Head of caudate nucleus (tissue), 42 donors: ENCODE measurements around the gene AUTS2.

Experiments used
- DNase-seq, 42 donors: peaks; one replicate each; pipeline versions ENCODE4 v3.0.0 to v3.0.0-alpha.2; 2020 to 2021; ENCODE audit warnings: mixed read lengths in 7 of 42
- intact Hi-C: fragments of 100-400 bp; cut with DNase I; formaldehyde crosslinking; loops from one replicate; pipeline ENCODE4 v1.15.0; 2022

Gene AUTS2

DNA sequence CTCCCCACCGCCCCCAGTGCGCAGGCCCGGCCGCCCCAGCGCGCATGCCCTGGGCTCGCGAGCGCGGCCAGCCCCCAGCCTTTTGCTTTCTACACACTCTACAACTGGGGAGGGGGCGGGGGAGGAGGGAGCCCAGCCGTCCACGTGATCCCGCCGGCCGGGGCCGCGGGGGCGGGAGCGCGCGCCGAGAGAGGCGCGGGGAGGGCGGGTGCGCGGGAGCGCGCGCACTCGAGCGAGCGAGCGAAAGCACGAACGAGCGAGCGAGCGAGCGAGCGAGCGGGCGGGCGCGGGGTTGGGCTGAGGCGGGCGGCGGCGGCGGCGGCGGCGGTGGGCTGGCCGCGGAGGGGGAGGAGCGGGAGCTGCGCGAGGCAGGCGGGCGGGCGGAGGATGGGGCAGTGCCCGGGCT is at the start of gene AUTS2:
AUTS2 (plus strand) TSS at position 395 of the 406 bp plus-strand sequence. CDS start 1,179 bp downstream, outside the sequence.
- DNase-seq = peak; percentile 81 to 96 (median 90)
- intact Hi-C loops = no loop called here

DNA sequence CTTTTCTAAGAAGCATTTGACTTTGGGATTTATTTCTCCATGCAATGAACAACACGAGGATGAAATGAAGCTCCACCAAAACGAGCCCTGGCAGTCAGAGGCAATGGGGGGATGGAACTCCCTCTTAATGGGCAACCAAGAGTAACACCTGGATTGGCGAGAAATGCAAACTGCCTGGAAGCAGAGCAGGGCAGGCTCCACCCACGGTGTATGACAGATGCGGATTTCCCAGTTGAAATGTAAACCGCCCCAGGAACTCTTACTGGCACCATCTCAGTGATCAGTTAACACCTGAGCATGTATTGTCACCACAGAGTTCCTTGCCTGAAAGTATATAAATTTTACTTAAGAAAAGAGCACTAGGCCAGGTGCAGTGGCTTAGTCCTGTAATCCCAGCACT is 47.3 kb upstream of the AUTS2 start:
- intact Hi-C loops = no loop called here
- no peak for DNase-seq

DNA sequence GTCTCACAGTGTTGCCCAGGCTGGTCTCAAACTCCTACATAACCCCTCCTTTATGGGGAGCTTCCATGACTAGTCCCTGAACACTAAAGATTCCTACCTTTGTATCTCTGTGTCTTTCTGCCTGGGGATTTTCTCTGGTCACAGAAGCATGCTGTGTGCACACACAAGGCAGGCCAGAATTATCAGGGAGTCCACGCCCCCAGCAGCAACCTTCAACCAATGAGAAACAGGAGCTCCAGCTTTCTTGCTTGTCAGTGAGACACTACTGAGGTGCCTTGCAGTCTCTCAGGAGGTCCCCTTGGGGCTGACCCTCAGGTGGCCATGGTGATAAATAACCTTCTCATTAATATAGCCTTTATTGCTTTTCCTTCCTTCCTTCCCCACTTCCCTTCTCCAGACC is 45.1 kb upstream of the AUTS2 start:
- intact Hi-C loops = no loop called here
- no peak for DNase-seq

DNA sequence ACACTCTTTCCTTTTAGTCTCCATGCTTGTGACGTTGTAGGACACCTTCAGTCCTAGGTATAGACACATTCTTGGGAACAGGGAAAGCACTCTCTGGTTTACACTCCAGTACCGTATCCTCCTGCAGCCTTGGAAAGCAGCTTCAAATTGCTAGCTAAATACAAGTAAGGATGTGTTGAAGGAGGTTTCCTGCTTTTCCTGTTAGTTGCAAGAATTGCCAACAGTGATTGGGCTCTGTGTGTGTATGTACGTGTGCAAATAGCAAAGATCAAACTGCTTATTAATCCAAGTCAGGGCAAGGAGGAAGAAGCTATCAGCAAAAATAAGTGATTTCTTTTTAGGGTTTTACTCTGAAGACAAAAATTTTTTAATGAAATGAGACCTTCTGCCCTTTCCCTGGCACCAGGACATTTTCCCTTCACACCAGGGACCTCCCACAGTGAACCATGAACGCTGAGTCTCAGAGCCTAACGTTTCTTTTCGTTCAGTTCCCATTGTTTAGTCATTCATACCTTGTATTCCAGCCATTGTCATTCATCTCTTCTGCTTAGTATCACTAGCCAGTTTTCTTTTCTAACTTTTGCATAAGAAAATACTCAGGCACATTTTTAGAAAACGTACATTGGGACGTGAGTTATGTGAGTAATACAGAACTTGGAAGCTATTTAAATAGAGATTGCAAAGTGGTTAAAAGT is 36.9 kb upstream of the AUTS2 start:
- DNase-seq = no peak
- intact Hi-C loops = no loop called here

DNA sequence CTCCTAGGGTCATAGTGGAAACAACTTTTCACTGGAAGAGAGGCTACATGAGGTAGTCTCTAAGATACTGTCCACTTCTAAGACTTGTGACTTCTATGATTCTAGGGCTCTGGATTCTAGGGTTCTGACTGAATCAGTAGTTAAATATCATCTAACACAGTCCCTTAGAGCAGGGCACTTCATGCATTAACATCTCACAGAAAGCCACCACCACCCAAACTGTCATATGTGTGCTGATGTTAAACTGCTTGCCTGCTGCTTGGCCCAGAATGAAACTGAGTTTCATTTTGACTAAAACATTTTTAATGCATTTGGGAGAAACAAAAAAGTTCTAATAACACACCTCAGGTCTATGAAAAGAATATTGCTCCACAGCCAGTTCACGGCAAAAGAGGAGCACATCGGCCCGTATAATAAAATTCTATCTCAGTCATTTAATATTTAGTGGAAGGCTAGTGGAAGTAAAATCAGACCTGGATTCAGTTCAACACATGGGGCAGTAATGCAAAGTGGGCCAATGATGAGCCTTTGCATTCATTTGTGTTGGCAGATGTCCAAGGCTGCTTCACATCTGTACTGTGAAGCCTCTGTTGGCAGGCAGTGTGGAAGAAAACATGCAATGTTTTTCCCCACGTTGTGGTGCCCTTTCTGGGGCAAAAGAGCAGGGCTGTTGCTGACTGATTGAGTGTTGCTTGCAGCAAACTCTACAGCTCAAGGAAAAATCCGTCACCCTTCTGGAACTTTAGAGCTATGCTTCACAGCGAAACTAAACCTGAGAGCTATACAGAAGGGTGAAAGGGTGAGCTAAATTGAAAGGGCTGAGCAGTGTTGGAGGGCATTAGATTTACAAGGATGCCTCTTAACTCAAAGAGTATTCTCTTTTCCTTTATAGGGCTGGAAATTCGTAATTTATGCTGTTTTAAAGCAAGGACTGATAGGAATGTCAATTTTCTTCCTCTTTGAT is 33.5 kb upstream of the AUTS2 start:
- intact Hi-C loops = no loop called here
- peak in 41 of 42 donors; percentile 41 to 93 (median 75) for DNase-seq

DNA sequence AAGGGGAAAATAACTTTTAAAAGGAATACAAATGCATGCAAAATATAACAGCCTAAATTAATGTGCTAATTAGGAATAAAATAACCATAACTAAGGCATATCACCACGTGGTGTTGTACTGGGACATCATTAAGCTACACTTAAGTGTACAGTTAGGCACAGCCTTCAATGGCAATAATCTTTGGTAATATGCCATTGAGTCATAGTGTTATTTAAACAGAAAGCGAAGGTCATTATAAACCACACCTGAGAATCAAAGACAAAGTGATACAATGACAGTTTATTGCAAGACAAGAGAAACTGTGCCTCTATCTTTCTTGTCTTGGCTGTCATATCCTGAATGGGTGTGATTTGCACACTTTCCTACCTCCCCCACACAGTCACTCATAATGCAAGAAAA is 30.5 kb upstream of the AUTS2 start:
- no peak for DNase-seq
- intact Hi-C loops = no loop called here

DNA sequence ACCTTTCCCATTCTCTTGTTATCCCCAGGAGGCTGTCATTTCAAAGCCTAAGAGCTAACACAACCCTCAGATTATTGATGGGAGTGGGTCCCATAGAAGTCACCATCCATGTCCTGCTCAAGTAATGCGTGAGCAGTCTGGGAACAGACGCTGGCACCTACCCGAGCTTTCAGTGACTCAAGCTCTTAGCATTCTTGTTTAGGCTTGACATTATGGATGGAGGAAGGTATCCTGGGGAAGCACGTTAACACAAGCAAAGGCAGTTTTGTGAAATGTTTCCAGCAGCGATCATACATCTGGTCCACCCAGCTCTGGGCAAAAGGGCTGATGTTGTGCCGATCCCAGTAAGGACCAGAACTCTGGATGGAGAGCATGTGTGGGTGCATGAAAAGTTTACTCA is 30.0 kb upstream of the AUTS2 start:
- intact Hi-C loops = no loop called here
- peak in 1 of 42 donors; percentile 1 for DNase-seq

DNA sequence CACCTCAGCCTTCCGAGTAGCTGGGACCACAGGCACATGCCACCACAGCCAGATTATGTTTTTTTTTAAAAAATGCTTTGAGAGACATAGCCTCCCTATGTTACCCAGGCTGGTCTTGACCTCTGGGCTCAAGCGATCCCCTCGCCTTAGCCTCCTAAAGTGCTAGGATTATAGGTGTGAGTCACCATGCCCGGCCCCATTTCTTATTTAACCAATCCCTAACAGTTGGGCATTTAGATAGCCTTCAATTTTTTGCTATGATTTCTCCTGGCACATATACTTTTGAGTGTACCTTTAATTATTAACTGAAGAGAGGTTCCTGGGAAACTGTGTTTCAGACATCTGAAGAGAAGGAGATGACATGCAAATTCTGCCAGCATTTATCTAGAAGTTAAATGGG is 22.6 kb upstream of the AUTS2 start:
- intact Hi-C loops = no loop called here
- peak in 1 of 42 donors; percentile 37 for DNase-seq

DNA sequence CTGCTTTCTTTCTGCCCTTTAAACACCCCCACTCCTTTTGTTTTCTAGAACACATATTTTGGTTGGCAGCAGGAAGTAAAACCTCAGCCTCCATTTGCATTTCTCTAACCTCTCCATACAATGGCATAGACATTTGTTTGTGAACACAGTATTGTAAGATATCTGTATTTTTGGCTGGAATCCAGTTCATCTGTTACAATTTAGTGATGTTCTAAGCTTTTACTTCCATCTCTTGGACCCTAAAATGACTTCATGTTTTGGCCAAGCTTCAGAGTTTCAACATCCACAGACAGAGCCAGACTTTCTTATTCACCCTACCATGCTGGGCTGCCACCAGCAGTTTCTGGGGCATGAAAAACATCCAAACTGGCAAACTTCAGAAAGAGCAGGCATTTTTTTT is 21.1 kb upstream of the AUTS2 start:
- peak in 6 of 42 donors; percentile 7 to 61 (median 36) for DNase-seq
- intact Hi-C loops = no loop called here

DNA sequence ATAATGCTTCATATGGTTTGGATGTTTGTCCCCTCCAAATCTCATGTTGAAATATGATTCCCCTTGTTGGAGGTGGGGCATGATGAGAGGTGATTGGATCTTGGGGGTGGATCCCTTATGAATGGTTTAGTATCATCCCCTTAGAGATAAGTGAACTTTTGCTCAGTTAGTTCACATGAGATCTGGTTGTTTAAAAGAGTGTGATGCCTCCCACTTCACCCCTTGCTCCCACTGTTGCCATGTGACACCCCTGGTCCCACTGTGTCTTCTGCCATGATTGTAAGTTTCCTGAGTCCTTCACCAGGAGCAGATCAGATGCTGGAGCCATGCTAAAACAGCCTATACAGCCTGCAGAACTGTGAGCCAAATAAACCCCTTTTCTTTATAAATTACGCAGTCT is 13.1 kb upstream of the AUTS2 start:
- no peak for DNase-seq
- intact Hi-C loops = no loop called here

DNA sequence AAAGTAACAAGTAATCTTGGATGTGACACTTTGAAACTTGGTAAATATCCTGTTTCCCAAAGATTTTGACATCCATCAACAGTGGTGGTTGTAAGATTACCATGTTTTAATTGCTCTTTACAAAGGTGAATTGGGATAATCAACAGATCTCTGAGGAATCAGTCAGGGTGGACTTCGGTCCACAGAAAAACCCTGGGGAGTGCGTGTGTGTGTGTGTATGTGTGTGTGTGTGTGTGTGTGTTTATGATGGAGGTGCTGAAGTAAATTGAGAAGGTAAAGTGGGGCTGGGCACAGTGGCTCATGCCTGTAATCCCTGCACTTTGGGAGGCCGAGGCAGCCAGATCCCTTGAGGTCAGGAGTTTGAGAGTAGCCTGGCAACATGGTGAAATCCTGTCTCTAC is 12.0 kb upstream of the AUTS2 start:
- intact Hi-C loops = no loop called here
- DNase-seq = no peak

DNA sequence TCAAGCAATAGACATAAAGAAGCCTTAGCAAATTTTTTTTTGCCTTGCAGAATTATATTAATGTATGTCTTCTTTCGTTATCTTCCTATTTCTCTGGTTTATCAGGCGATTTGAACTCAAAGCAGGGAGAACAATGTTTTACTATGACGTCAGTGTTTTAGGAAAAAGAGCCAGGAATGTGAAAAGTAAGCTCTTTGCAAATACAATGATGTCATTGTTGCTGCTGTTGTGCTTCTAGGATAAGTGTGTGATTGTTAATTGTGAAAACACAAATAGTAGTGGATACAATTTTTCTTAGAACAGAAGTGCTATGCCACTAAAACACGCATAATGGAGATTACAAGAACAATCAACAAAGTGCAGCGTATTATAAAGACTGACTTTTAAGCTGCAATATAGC is 9.5 kb upstream of the AUTS2 start:
- DNase-seq = peak in 3 of 42 donors; percentile 27 to 66 (median 33)
- intact Hi-C loops = no loop called here

DNA sequence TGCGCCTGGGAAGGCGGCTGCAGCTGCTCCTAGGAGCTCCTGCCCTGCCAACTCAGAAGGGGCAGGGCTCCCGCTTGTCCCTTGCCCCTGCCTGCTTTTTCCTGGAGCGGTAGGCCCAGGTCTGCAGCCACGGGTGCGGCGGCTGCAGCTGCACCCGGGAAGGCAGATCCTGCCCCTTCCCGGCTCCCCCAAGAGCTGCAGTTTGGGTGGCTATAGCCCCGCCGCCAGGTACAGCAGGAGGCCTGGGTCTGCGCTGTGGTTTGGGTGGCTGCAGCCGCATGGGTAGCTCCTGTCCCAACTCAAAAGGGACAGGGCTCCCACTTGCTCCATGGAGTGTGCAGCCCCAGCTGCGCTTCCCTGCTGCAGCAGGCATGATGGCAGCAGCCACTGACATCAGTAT is 6.5 kb upstream of the AUTS2 start:
- intact Hi-C loops = no loop called here
- DNase-seq = no peak

DNA sequence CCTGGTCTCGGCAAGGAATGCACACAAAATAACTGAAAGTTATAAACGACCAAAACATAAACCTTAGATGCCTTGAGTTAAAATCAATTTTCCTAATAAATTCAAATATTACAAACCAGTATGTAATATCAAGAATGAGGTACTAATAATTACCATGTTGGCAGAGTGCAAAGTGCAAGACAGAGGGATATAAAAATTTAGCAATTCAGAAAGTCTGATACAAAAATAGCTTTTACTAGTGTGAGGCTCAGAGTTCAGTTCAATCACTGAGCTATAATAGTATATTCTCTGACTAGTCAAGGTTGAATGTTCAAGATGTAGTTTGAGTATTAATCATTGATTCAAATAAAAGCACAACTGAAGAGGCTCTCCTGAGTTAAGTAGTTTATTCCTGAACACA is 4.8 kb upstream of the AUTS2 start:
- intact Hi-C loops = no loop called here
- no peak for DNase-seq

DNA sequence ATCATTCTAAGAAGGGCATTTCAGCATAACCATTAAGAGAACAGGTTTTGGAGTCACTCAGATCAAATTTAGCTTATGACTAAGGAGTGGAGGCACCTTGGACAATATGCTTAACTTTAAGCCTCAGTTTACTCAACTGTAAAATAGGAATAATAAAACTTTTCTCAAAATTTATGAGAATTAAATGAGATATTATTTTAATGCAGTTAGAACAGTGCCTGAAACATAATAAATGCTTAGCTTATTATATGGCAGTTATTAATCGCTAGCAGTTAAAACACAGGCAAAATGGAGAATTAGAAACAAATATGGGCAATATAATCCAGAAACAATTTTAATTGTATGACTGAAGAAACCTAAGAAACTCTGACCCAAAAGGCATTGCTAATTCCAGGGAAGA is 2.9 kb upstream of the AUTS2 start:
- intact Hi-C loops = no loop called here
- DNase-seq = no peak

DNA sequence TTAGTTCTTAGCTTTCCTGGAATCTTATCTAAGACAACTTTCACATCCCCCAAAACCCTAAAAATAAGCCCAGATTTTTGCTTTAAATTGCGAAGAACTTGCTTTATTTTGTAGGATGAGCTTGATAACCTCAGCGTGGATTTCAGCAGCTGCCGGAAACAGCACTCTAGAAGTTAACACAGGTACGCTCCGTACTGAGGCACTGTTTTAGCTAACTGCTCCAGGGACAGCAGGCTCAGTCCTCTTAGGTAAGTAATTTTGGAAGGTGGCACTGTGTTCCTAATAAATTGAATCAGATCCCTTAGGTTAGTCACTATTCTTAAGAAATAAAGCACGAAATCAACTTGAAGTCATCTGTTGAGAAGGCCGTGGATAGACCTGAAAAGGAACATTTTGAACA is 2.2 kb upstream of the AUTS2 start:
- intact Hi-C loops = no loop called here
- DNase-seq = peak in 11 of 42 donors; percentile 12 to 50 (median 24)

DNA sequence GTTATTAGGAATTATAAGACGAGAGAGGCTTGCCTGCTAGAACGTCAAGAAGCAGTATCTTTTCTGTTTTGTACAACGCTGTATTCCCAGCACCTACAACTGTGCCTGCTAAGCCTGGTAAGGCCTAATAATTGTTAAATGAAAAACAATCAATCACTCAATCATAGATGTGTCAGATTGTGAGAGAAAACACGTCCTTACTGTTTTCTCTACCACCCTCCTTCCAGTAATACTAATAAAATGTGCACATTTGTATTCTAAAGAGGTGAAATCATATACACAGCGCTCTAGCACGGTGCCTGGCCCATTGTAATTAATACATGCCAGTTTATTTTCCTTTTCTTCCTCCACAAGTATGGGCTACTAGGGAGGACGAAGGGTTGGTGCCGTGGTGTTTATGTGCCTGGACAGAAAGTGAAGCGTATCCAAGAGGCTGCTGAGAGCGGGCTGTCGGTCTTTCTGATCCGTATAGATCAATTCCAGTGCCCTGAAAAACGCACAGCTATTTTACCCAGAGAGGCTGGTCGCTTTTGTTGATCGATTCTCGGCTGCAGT is 1.5 kb upstream of the AUTS2 start:
- peak in 13 of 42 donors; percentile 9 to 67 (median 31) for DNase-seq
- intact Hi-C loops = no loop called here

DNA sequence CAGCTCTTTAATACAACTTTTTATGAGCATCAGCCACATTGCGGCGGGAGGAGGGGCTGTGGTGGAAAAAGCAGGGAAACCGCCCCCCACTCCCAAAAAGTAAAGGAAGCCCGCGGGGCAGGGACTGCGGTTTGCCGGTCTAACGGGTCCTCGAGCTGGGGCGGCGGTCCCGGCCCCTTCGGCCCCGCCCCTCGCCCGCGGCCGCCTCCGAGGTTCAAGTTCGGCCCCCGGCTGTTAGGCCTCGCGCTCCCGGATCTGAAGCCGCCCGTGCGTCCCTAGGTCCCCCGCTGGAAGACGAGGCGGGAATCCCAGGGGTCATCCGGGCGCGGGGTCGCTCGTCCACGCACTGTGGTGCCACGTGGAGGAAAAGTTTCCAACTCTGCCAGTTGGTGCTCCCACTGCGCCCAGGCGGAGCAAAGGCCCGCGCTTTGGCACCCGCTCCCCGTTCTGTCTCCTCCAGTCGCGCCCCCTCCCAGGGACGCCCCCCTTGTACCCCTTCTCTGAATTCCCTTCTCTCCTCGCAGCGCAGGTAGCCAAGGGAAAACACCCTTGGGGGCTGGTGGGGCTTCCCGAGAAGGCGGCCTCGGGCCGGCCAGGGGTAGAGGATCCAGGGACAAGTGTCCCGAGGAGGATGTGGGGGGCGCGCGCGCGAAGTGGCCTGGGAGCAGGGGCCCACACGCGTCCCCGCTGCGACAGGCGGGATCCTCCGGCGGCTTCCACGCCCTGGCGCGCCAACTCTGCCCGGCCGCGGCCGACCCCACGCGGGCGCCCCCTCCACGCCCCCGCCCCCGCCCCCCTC is 798 bp upstream of the AUTS2 start:
- DNase-seq = peak in 30 of 42 donors; percentile 17 to 70 (median 46)
- intact Hi-C loops = no loop called here
